ENCODE data around the gene SLC17A4.

- TF ChIP-seq, protein P1, sequence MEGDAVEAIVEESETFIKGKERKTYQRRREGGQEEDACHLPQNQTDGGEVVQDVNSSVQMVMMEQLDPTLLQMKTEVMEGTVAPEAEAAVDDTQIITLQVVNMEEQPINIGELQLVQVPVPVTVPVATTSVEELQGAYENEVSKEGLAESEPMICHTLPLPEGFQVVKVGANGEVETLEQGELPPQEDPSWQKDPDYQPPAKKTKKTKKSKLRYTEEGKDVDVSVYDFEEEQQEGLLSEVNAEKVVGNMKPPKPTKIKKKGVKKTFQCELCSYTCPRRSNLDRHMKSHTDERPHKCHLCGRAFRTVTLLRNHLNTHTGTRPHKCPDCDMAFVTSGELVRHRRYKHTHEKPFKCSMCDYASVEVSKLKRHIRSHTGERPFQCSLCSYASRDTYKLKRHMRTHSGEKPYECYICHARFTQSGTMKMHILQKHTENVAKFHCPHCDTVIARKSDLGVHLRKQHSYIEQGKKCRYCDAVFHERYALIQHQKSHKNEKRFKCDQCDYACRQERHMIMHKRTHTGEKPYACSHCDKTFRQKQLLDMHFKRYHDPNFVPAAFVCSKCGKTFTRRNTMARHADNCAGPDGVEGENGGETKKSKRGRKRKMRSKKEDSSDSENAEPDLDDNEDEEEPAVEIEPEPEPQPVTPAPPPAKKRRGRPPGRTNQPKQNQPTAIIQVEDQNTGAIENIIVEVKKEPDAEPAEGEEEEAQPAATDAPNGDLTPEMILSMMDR (IDR thresholded peaks at IDR 0.05; ENCODE audit: poor library complexity) = no peak
- no peak for TF ChIP-seq EZH2 (IDR thresholded peaks at IDR 0.05; ENCODE audit: borderline replicate concordance)
- no peak for TF ChIP-seq EZH2phosphoT487 (IDR thresholded peaks at IDR 0.05; ENCODE audit: low read depth, severe bottlenecking, unreplicated experiment)
Observed at GRCh38 chr6:25753079-25753478, 1.5 kb upstream of the SLC17A4 start.

All from hepatocyte (in vitro differentiated cells).